Measurements from ENCODE around the gene KRTAP3-2.
"Not testable (repeated sequence)": the region's sequence is repeated elsewhere in the genome, so short reads cannot be mapped to it uniquely, and the experiment has no call there.

DNA sequence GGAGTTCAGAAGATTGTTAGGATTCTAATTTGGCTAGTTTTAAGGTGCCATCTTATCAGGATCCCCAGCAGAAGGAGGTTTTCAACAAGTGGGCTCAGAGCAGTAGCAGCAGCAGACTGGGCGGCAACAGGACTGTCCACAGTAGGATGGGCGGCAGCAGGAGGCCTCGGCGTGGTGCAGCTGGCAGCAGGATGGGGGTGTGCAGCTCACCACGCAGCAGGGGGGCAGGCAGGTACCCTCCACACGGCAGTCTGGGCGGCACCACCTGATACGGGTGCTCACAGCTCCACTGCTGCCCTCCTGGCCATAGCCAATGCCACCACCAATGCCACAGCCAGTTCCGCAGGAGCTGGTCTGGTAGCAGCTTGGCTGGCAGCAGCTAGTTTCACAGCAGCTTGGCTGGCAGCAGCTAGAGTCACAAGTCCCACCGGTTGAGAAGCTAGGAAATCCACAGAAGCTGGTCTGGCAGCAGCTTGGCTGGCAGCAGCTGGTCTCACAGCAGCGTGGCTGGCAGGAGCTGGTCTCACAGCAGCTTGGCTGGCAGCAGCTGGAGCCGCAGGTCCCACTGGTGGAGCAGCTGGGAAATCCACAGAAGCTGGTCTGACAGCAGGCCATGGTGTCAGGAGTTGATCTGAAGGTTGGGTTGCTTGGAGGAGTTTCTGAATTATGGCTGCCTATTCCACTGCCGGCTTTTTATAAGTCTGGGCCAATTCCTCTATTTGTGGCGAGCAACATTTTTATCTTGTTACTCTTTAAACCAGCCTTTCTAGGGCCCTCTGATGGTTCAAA lies 41.3 kb upstream of the KRTAP3-2 start, which contains the start of gene KRTAP1-1:
- TF ChIP-seq POLR2A (IDR thresholded peaks at IDR 0.05): not testable (repeated sequence)
- TF ChIP-seq, protein P1, sequence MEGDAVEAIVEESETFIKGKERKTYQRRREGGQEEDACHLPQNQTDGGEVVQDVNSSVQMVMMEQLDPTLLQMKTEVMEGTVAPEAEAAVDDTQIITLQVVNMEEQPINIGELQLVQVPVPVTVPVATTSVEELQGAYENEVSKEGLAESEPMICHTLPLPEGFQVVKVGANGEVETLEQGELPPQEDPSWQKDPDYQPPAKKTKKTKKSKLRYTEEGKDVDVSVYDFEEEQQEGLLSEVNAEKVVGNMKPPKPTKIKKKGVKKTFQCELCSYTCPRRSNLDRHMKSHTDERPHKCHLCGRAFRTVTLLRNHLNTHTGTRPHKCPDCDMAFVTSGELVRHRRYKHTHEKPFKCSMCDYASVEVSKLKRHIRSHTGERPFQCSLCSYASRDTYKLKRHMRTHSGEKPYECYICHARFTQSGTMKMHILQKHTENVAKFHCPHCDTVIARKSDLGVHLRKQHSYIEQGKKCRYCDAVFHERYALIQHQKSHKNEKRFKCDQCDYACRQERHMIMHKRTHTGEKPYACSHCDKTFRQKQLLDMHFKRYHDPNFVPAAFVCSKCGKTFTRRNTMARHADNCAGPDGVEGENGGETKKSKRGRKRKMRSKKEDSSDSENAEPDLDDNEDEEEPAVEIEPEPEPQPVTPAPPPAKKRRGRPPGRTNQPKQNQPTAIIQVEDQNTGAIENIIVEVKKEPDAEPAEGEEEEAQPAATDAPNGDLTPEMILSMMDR (IDR thresholded peaks at IDR 0.05): not testable (repeated sequence)
